Measurements from ENCODE around the gene ING3.
"Not testable (repeated sequence)": the region's sequence is repeated elsewhere in the genome, so short reads cannot be mapped to it uniquely, and the experiment has no call there.

DNA sequence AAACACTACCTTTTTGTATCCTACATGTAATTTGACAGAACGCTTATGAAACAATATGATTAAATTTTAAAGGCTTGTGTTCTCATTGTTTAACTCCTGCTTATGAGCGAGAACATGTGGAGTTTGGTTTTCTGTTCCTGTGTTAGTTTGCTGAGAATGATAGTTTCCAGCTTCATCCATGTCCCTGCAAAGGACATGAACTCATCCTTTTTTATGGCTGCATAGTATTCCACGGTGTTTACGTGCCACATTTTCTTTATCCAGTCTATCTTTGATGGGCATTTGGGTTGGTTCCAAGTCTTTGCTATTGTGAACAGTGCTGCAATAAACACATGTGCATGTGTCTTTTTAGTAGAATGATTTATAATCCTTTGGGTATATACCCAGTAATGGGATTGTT lies 54.5 kb downstream of the ING3 start:
- TF ChIP-seq CTCF (IDR thresholded peaks at IDR 0.05; ENCODE audit: insufficient read depth, low read length, poor library complexity, severe bottlenecking); EZH2phosphoT487 (conservative IDR thresholded peaks at IDR 0.05; ENCODE audit: low read length): not testable (repeated sequence)
